ENCODE data around the gene EGFL7.

The EGFL7 gene

DNA sequence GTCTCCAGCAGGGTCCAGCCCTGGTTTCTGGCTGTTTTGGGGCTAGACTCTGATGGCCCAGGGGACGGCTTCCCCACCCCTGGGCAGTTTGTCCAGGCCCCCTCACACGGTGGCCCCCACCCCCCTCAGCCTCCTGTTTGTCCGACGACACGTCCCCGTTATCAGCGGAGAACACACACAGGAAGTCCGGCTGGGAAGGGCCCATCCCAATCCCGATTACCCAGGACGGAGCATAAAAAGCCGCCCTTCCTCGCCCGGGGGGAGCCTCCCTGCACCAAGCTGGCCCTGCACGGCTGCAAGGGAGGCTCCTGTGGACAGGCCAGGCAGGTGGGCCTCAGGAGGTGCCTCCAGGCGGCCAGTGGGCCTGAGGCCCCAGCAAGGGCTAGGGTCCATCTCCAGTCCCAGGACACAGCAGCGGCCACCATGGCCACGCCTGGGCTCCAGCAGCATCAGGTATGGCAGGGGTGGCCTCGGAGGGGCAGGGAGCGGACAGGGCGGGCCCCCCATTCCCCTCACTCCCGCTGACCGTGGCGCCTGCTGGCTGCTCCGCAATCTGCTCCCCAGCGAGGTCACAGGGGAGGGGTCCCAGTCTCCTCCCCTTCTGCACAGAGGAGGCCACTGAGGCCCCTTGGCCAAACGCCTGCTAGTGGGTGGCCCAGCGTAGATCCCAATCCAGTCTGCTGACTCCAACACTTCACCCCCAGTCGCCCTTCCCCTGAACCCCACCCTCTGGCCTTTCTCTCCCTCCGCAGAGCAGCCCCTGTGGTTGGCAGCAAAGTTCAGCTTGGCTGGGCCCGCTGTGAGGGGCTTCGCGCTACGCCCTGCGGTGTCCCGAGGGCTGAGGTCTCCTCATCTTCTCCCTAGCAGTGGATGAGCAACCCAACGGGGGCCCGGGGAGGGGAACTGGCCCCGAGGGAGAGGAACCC lies at the start of gene EGFL7:
TSS of gene EGFL7 (plus strand) at position 261 of the 926 bp plus-strand sequence. CDS start 5,367 bp downstream, outside the sequence.
- no peak for DNase-seq

DNA sequence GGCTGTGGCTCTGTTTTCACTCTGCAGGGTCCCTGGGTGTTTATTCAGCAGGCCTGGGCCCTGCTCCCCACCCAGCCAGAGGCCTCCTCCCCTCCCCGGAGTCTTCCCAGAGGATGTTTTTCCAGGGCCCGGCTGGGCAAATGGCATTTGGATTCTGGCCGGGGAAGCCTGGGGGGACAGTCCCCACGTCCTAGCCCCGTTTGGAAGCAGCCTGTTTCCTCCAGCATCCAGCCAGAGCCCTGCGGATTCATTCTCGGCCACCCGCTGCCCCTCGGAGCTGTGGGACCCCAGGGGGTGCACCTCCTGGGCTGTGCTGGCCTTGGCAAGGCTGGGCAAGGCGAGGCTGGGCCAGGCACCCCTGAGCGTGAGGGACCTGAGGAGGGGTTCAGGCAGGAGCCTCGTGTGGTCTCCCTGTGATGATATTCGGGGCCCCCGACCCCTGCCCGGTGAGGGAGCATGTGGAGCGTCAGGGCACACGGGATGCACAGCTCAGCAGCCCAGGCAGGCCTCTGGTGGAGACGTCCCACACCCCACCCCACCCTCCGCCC lies 48.8 kb upstream of the EGFL7 start:
- DNase-seq = no peak

- DNase-seq = no peak
These were observed 48.3 kb upstream of the EGFL7 start for GRCh38 chr9:136614372-136614922.

GRCh38 chr9:136614967-136615623 lies 47.6 kb upstream of the EGFL7 start:
- no peak for DNase-seq

DNA sequence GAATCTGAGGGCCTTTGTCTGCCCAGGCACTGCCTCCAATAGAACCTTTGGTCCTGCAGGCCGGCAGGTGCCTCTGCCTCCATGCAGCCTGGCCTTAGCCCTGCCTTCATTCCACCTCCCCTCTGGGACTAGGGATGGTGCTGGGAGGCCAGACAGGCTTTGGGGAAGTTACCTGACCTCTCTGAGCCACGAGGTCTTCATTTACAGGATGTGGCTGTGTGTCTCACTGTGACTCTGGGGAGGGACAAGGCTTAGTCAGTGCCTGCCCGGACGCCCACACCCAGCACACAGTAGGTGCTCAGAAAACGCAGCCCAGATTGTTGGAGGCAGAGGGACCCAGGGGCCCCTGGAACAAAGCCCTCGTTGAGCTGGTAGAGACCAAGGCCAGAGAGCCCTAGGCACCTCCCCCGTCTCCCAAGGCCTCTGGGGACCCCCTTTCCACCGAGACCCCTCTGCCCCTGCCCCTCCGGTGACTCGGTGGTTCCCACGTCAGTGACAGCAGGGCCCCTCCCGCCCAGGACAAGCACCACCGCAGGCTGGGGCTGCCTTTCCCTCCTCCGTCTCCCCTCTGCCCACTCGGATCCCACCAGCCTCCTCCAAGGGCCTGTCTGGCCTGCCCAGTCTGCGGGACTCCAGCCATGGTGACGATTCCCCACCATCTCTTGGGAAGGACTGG lies 46.9 kb upstream of the EGFL7 start:
- DNase-seq = no peak

GRCh38 chr9:136616307-136616635 lies 46.4 kb upstream of the EGFL7 start:
- DNase-seq = no peak

- no peak for DNase-seq
These were observed 45.6 kb upstream of the EGFL7 start for GRCh38 chr9:136616948-136617695.

GRCh38 chr9:136617746-136618579 lies 44.8 kb upstream of the EGFL7 start:
- no peak for DNase-seq

GRCh38 chr9:136618580-136619547 lies 43.9 kb upstream of the EGFL7 start:
- DNase-seq = no peak

DNA sequence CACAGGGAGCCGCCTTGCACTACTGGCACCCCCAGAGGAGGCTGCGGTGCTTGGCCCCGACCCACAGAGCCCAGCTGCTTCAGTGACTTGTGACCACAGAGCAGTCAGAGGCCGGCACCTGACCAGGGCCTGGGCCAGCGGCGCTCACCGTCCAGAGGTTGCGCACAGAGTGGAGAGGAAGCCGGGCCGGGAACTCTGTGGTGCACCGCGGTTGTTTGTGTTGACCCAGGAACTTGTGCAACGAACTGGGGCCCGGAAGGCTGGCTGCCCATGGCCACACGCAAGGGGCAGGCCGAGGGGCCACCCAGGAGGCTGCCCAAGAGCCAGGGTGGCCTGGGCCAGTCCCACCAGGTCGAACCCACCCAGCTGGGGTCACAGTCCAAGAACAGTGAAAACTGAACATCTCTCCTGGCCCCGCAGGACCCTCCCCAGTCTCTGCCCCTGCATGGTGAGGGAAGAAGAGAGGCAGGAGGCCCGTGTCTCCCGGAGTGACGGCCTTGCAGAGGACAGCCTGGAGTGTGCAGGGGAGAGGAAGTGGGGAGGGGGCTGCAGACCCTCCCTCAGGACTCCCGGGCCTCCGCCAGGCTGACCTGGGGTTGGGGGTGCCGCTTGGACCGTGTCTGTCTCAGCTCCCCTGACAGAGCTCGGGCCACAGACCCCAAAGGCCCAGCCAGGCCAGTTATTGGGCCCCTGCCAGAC lies 42.8 kb upstream of the EGFL7 start:
- DNase-seq = no peak

DNA sequence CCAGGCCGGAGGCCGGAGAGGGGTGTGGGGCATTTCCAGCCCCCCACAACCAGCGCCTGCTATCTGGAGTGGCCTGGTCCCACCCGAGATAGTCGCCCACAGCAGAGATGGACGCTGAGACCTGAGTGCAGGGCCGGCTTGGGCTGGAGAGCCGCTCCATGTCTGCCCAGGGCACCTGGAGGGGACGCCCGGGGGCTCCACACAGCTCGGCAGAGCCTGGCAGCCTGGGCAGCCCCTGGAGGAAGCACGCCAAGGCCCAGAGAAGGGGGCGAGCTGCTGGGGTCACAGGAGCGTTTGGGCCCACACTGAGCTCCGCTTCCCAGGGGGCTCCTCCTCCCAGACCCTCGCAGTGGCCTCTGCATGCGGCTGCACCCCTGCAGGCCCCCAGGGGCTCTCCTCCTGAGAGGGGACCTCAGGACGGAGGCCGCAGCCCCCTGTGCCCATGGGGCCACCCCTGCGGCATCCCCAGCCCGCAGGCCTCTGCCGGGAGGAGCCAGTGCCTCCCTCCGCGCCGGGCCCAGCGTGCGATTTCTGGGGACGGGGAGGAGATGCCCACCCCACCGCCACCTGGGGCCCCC lies 42.2 kb upstream of the EGFL7 start:
- DNase-seq = no peak

DNA sequence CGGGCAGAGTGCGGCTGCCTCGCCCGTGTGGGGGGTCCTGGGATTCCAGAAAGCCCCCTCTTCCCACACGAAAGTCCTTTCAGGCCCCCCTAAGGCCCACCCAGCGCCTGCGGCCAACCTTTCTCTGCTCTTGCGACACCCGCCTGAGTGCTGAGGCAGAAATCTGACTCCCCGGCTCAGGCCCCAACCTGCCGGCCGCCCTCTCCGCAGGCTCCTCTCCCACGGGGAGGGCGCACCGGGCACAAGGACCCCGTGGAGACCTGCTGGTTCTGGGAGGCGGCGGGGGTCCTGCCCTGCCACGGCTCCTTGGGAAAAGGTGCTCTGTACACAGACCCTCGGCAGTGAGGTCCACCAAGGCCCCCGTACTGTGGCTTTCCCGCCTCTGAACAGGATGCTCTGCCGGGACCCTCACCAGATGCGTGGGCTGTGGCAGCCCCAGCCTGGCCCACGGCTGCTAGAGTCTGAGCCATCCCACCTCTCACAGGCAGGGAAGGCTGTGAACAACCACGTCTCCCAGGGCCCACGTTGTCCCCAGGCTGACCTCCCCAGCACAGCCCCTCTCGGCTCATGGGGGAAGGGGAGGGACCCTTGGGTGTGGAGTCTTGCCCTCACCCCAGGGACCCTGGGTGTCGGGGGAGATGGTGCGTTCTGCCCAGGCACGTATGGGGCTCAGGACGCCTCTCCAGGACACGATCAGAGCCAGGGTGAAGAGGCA lies 41.5 kb upstream of the EGFL7 start:
- no peak for DNase-seq

DNA sequence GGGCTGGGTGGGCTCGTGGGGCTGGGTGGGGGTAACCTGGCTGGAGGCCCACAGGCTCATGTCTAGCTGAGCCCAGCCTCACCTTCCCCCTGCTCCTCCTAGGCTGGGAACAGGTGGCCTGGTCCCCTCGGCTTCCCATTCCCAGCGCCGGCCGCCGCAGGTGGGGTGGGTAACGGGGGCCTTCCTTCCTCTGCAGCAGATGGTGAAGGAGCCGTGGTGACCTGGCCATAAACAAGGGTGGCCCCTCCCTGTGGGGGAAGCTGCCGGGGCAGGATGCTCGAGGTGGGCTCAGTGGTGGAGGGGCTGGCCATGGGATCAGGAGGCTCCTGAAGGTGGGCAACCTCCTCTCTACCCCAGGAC lies 41.0 kb upstream of the EGFL7 start:
- DNase-seq = no peak

GRCh38 chr9:136622538-136622948 lies 40.2 kb upstream of the EGFL7 start:
- DNase-seq = no peak

DNA sequence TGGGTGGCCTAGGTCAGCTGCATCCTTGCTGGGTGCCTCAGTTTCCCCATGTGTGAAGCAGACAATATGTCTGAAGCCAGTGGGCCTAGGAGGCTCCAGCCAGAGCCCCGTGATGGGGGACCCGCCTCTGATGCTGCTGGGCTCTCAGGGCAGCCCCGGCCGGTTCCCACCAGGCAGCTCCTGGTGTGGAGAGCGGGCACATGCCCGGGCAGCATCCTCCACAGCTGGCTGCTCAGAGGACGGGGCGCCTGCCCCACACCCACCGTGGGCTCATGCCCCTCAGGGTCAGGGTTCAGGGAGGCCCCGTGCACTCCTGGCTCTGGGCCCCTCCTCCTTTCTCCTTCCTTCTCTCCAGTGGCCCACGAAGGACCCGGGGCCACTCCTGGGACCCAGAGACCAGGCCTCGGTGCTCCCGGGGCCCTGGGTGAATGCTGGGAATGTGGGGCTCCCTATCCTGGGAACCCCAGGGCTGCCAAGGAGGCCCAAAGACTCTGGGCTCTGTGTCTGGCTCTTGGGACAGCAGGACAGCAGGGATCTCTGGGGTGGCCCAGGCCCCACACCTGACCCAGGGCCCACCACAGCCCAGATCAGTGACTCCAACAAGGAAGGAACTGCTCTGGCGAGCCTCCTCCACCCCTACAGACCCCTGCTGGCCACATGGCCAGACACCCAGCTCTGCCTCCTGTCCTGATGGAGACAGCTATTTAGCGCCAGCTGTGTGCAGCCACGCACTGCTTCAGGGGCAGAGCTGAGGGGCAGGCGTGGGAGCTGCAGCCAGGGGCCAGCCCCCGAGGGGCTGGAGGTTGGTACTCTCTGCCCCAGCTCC lies 39.5 kb upstream of the EGFL7 start:
- no peak for DNase-seq

GRCh38 chr9:136623842-136624183 lies 38.9 kb upstream of the EGFL7 start:
- no peak for DNase-seq

- no peak for DNase-seq
These were observed 38.3 kb upstream of the EGFL7 start for GRCh38 chr9:136624184-136624951.

All from DMS 273 treated with DMSO at 0.1 percent for 48 hours (cell line).